GM12878 (cell line): ENCODE results near the gene LRRC63. TPM values are rescaled to one million over a fixed set of nuclear protein-coding genes. Genes with fewer than 3 reads are reported as not detected.

ENCODE experiments used
- ATAC-seq: fragments of 200-7000 bp; cut with Tn5 transposase; 3 replicates; pipeline ENCODE4 v1.9.1; 2020; ENCODE audit warnings: mild to moderate bottlenecking, moderate library complexity
- BruUV-seq: library from RNA; stranded (reverse); fragments of 400-500 nt; replicated peaks from 2 replicates; lab custom pipeline; 2021; lab: Mats Ljungman, UMichigan
- CTCF ChIA-PET: fragments of 300-600 bp; sonication (Branson Sonifier 250); formaldehyde crosslinking; extraction: SDS; loops from one replicate; lab custom pipeline; 2021; ENCODE audit warnings: inconsistent platforms; lab: Yijun Ruan, JAX
- POLR2A ChIA-PET: fragments of 350-600 bp; formaldehyde crosslinking; extraction: SDS; loops from one replicate; lab custom pipeline; 2021; ENCODE audit warnings: inconsistent platforms; lab: Charles Lee
- RAD21 ChIA-PET: fragments of 300-600 bp; sonication (Branson Sonifier 250); formaldehyde crosslinking; loops from one replicate; lab custom pipeline; 2023; ENCODE audit warnings: antibody characterized with exemption; ENCODE audit not compliant: unreplicated experiment; lab: Charles Lee
- SMC1A ChIA-PET: fragments of 300-600 bp; sonication (Branson Sonifier 250); formaldehyde crosslinking; loops from one replicate; lab custom pipeline; 2023; ENCODE audit not compliant: unreplicated experiment, uncharacterized antibody; lab: Charles Lee
- DNase-seq: peaks from one replicate; pipeline ENCODE4 v3.0.0-alpha.2; 2011; ENCODE audit warnings: low read depth, low spot score
- FAIRE-seq: peaks from 3 replicates; lab custom pipeline; 2011; peaks lifted over from hg19 to GRCh38; lab: Jason Lieb, UNC
- H2AFZ ChIP-seq: 2 replicates; pipeline ENCODE4 v1.6.0; 2011; ENCODE audit warnings: low read depth, low read length, control low read depth; ENCODE audit not compliant: control insufficient read depth
- H3K27ac ChIP-seq: 2 replicates; pipeline ENCODE4 v1.5.1; 2011; ENCODE audit warnings: control low read depth; ENCODE audit not compliant: control insufficient read depth, insufficient read depth
- H3K27me3 ChIP-seq, 2 experiments: replicated peaks in 1 of 2; 2 replicates each; pipeline versions ENCODE4 v1.6.0 to v1.6.1; 2011; ENCODE audit warnings: low read length in 1 of 2; ENCODE audit not compliant: control insufficient read depth in 2 of 2, insufficient read depth in 2 of 2
- H3K36me3 ChIP-seq, 2 experiments: 2 replicates each; pipeline ENCODE4 v1.5.1; 2011; ENCODE audit warnings: low read length in 1 of 2; ENCODE audit not compliant: control insufficient read depth in 2 of 2, insufficient read depth in 2 of 2
- H3K4me1 ChIP-seq: 2 replicates; pipeline ENCODE4 v1.6.1; 2011; ENCODE audit warnings: mild to moderate bottlenecking, low read length, moderate library complexity, mixed read lengths; ENCODE audit not compliant: control insufficient read depth, insufficient read depth
- H3K4me2 ChIP-seq: 2 replicates; pipeline ENCODE4 v1.6.0; 2011; ENCODE audit warnings: control low read depth; ENCODE audit not compliant: control insufficient read depth, insufficient read depth
- H3K4me3 ChIP-seq: fragments of 200-600 bp; sonication (generic); 2 replicates; pipeline ENCODE4 v1.5.1; 2016
- H3K79me2 ChIP-seq: 2 replicates; pipeline ENCODE4 v1.6.0; 2011; ENCODE audit warnings: low read length; ENCODE audit not compliant: control insufficient read depth, insufficient read depth
- H3K9ac ChIP-seq: 2 replicates; pipeline ENCODE4 v1.8.0; 2011; ENCODE audit warnings: low read length, control low read depth, mixed read lengths; ENCODE audit not compliant: control insufficient read depth, insufficient read depth
- H3K9me3 ChIP-seq: replicated peaks from 3 replicates; pipeline ENCODE4 v1.5.1; 2011; ENCODE audit warnings: mild to moderate bottlenecking, low read length; ENCODE audit not compliant: control insufficient read depth, insufficient read depth
- H4K20me1 ChIP-seq: 2 replicates; pipeline ENCODE4 v1.6.0; 2011; ENCODE audit not compliant: control insufficient read depth, insufficient read depth
- BCL11A ChIP-seq: IDR thresholded peaks from 2 replicates; pipeline ENCODE4 v1.6.1; 2011; ENCODE audit warnings: low read depth, low read length
- BMI1 ChIP-seq: fragments of 450-650 bp; IDR thresholded peaks from 2 replicates; pipeline ENCODE4 v1.6.1; 2016; ENCODE audit warnings: mild to moderate bottlenecking, moderate library complexity, borderline replicate concordance
- CHD1 ChIP-seq: IDR thresholded peaks from 2 replicates; pipeline ENCODE4 v1.6.1; 2012; ENCODE audit warnings: low read depth, low read length, improper control_type of control experiment
- CREM ChIP-seq: IDR thresholded peaks from 2 replicates; pipeline ENCODE4 v1.6.1; 2014; ENCODE audit warnings: antibody characterized with exemption, low read depth
- E2F4 ChIP-seq: IDR thresholded peaks from 2 replicates; pipeline ENCODE4 v1.6.1; 2012; ENCODE audit warnings: low read depth, low read length, improper control_type of control experiment
- E4F1 ChIP-seq: fragments of 450-650 bp; IDR thresholded peaks from 2 replicates; pipeline ENCODE4 v1.6.1; 2018; ENCODE audit warnings: borderline replicate concordance, mild to moderate bottlenecking; ENCODE audit not compliant: partially characterized antibody
- EED ChIP-seq: sonication (generic); IDR thresholded peaks from 2 replicates; pipeline ENCODE4 v1.6.1; 2016; ENCODE audit warnings: antibody characterized with exemption, low read depth
- HDAC2 ChIP-seq: fragments of 200-600 bp; sonication (generic); IDR thresholded peaks from 2 replicates; pipeline ENCODE4 v1.6.1; 2017
- HDAC6 ChIP-seq: fragments of 200-600 bp; sonication (generic); IDR thresholded peaks from one replicate; pipeline ENCODE4 v1.8.0; 2017; ENCODE audit warnings: antibody characterized with exemption; ENCODE audit not compliant: unreplicated experiment
- HSF1 ChIP-seq: fragments of 150-350 bp; IDR thresholded peaks from 2 replicates; pipeline ENCODE4 v1.6.1; 2014; ENCODE audit warnings: mild to moderate bottlenecking, low read depth, low read length
- NBN ChIP-seq: fragments of 450-650 bp; IDR thresholded peaks from 2 replicates; pipeline ENCODE4 v1.6.1; 2016
- NFIC ChIP-seq: IDR thresholded peaks from 2 replicates; pipeline ENCODE4 v1.6.1; 2012; ENCODE audit warnings: low read depth, mild to moderate bottlenecking, inconsistent platforms, low read length, moderate library complexity
- NR2C2 ChIP-seq: IDR thresholded peaks from 2 replicates; pipeline ENCODE4 v1.6.1; 2011; ENCODE audit warnings: borderline replicate concordance, low read depth; ENCODE audit not compliant: control insufficient read depth, insufficient read length
- NR2F1 ChIP-seq: fragments of 450-650 bp; conservative IDR thresholded peaks from 2 replicates; pipeline ENCODE4 v1.6.1; 2017; ENCODE audit warnings: mild to moderate bottlenecking
- PAX8 ChIP-seq: fragments of 450-650 bp; IDR thresholded peaks from 2 replicates; pipeline ENCODE4 v1.6.1; 2017; ENCODE audit warnings: mild to moderate bottlenecking, moderate library complexity
- RUNX3 ChIP-seq: IDR thresholded peaks from 2 replicates; pipeline ENCODE4 v1.6.1; 2012; ENCODE audit warnings: low read length, inconsistent platforms
- SIN3A ChIP-seq: IDR thresholded peaks from 2 replicates; pipeline ENCODE4 v1.6.1; 2012; ENCODE audit warnings: low read depth, low read length, improper control_type of control experiment
- SMAD1 ChIP-seq: fragments of 450-650 bp; IDR thresholded peaks from 2 replicates; pipeline ENCODE4 v1.6.1; 2018; ENCODE audit warnings: mild to moderate bottlenecking, low read depth; ENCODE audit not compliant: partially characterized antibody
- STAT1 ChIP-seq: fragments of 450-650 bp; conservative IDR thresholded peaks from 2 replicates; pipeline ENCODE4 v1.6.1; 2014; ENCODE audit warnings: antibody characterized with exemption, mild to moderate bottlenecking
- TBL1XR1 ChIP-seq: IDR thresholded peaks from 2 replicates; pipeline ENCODE4 v1.6.1; 2012; ENCODE audit warnings: low read depth, low read length, improper control_type of control experiment
- WGBS: methylation state at CpG from one replicate; pipeline ENCODE4 v1.1.6; 2016; ENCODE audit warnings: low lambda C conversion rate; ENCODE audit not compliant: insufficient replicate concordance, insufficient coverage; ENCODE audit errors: missing lambda C conversion rate; 5-methylcytosine and 5-hydroxymethylcytosine counted together
- in situ Hi-C: fragments of 300-500 bp; cut with MboI; formaldehyde crosslinking; loops from 9 replicates; pipeline ENCODE4 v1.14.3; 2018; ENCODE audit warnings: mixed read lengths
- intact Hi-C: fragments of 100-400 bp; cut with micrococcal nuclease; formaldehyde crosslinking; loops from one replicate; pipeline ENCODE4 v1.14.2; 2022; ENCODE audit not compliant: unreplicated experiment
- polyA plus RNA-seq, 11 experiments: library from polyadenylated mRNA; depleted of rRNA in 4 of 11; unstranded in 6 of 11; stranded (reverse) in 5 of 11; fragments of >200 nt; fragmentation: Nextera tagmentation in 4 of 11; fragmentation: Illumina TruSeq in 1 of 11; extraction: Ambion mirVana in 4 of 11; extraction: Trizol in 1 of 11; gene quantifications; 1 replicate in 1 of 11; 2 replicates in 10 of 11; pipeline versions ENCODE4 v1.2.1 to v1.2.3, GENCODE V29; 2011 to 2016; ENCODE audit warnings: inconsistent platforms in 2 of 11, missing spikeins in 2 of 11, low read depth in 1 of 11
- total RNA-seq, 4 experiments: library from RNA; depleted of rRNA in 3 of 4; stranded (reverse); fragments of >200 nt in 3 of 4; fragmentation: Illumina TruSeq in 1 of 4; extraction: Trizol in 1 of 4; gene quantifications; 2 replicates each; pipeline versions ENCODE4 v1.2.1 to v1.2.3, GENCODE V29; 2013 to 2021

The LRRC63 gene
- total and polyA plus RNA-seq, 10 of the 15 experiments (the other 5 are each of a cell fraction or from before 2014, with no cell fraction given) = 0.34 to 0.98 (median 0.76) TPM; not detected in 1

GRCh38 chr13:46267166-46267565 is 55.4 kb downstream of the LRRC63 start:
- peak; percentile 64 for FAIRE-seq
- SMC1A ChIA-PET = no interaction called here

More at GRCh38 chr13:46267166-46267565, 55.4 kb downstream of the LRRC63 start:
- Histone ChIP-seq H3K27me3 (no peaks in the 10 kb centered on the region; a peak in 3 of 4 replicates), H3K4me2 (no peak overlapping the region), H3K79me2 (no peaks in the 10 kb centered on the region), H3K27ac (no peak overlapping the region), H4K20me1 (no peaks in the 10 kb centered on the region), H2AFZ (no peak overlapping the region), H3K36me3 (no peaks in the 10 kb centered on the region), H3K9ac (no peak overlapping the region), H3K4me3 (no peak overlapping the region), H3K4me1 (no peaks in the 10 kb centered on the region), H3K9me3 (no peaks in the 10 kb centered on the region)
- POLR2A ChIA-PET = no interaction called here
- 50% methylated on average over 2 of the region's 2 CpGs for WGBS
- DNase-seq = no peak
- ATAC-seq = no peak
- CTCF ChIA-PET = interaction anchor here (0.8 kb wide), 1 partner anchor 21 kb away, joined by 3 read pairs; no protein-coding TSS in a partner anchor
- intact Hi-C loops = no loop called here
- in situ Hi-C loops = no loop called here
- RAD21 ChIA-PET = no interaction called here
- TF ChIP-seq E4F1 (no peak), EED (no peak), PAX8 (no peak), HDAC2 (no peak), HDAC6 (no peak), HSF1 (no peak), SIN3A (no peak), NR2C2 (no peak), E2F4 (no peak), TBL1XR1 (no peak), NBN (no peak), BMI1 (no peak), NR2F1 (no peak), STAT1 (no peak), RUNX3 (no peak), BCL11A (no peak), SMAD1 (no peak), CHD1 (no peak), CREM (no peak), NFIC (no peak)
- BruUV-seq = no TSS peak
